IPS DF 6.9 (cell line): ENCODE results near the gene TBX19.
"Not testable (repeated sequence)": the region's sequence is repeated elsewhere in the genome, so short reads cannot be mapped to it uniquely, and the experiment has no call there.

Source experiments
- DNase-seq: peaks from one replicate; pipeline ENCODE4 v3.0.0-alpha.2; 2013; ENCODE audit warnings: low read depth, low spot score
- H3K27ac ChIP-seq: one replicate; pipeline ENCODE4 v1.5.1; 2013; ENCODE audit warnings: low read length, control low read depth
- H3K27me3 ChIP-seq: 2 replicates; pipeline ENCODE4 v1.6.1; 2013; ENCODE audit warnings: mild to moderate bottlenecking, low read length; ENCODE audit not compliant: control insufficient read depth, insufficient read depth
- H3K36me3 ChIP-seq: 2 replicates; pipeline ENCODE4 v1.6.1; 2013; ENCODE audit warnings: low read length; ENCODE audit not compliant: control insufficient read depth, insufficient read depth
- H3K4me1 ChIP-seq: 2 replicates; pipeline ENCODE4 v1.6.1; 2013; ENCODE audit warnings: low read length; ENCODE audit not compliant: control insufficient read depth, insufficient read depth
- H3K4me3 ChIP-seq: 2 replicates; pipeline ENCODE4 v1.5.1; 2013; ENCODE audit warnings: mild to moderate bottlenecking, low read length
- H3K9me3 ChIP-seq: 2 replicates; pipeline ENCODE4 v1.6.1; 2013; ENCODE audit warnings: low read length, inconsistent platforms; ENCODE audit not compliant: control insufficient read depth, insufficient read depth
- WGBS: extraction: QIAGEN DNeasy Blood & Tissue Kit; methylation state at CpG from one replicate; pipeline ENCODE4 v1.1.7; 2013; ENCODE audit warnings: mixed read lengths, missing lambda C conversion rate; ENCODE audit not compliant: insufficient read length, insufficient coverage; 5-methylcytosine and 5-hydroxymethylcytosine counted together

The TBX19 gene

DNA sequence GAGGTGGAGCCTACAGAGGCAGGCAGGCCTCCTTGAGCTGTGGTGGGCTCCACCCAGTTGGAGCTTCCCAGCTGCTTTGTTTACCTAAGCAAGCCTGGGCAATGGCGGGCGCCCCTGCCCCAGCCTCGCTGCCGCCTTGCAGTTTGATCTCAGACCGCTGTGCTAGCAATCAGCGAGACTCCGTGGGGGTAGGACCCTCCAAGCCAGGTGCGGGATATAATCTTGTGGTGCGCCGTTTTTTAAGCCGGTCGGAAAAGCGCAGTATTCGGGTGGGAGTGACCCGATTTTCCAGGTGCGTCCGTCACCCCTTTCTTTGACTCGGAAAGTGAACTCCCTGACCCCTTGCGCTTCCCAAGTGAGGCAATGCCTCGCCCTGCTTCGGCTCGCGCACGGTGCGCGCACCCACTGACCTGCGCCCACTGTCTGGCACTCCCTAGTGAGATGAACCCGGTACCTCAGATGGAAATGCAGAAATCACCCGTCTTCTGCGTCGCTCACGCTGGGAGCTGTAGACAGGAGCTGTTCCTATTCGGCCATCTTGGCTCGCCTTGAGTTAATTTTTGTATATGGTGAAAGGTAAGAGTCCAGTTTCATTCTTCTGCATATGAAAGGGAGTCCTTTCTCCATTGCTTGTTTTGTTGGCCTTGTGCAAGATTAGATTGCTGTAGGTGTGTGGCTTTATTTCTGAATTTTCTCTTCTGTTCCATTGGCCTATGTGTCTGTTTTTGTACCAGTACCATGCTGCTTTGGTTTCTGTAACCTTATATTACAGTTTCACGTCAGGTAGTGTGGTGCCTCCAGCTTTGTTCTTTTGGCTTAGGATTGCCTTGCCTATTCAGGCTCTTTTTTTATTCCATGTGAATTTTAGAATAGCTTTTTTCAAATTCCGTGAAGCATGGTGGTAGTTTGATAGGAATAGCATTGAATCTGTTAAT, 73.9 kb downstream of the TBX19 start:
- not testable (repeated sequence) for H3K27ac ChIP-seq, H3K27me3 ChIP-seq, H3K36me3 ChIP-seq, H3K9me3 ChIP-seq, DNase-seq, H3K4me3 ChIP-seq, H3K4me1 ChIP-seq
- no CpG with 5 or more reads among the region's 36 CpGs for WGBS

DNA sequence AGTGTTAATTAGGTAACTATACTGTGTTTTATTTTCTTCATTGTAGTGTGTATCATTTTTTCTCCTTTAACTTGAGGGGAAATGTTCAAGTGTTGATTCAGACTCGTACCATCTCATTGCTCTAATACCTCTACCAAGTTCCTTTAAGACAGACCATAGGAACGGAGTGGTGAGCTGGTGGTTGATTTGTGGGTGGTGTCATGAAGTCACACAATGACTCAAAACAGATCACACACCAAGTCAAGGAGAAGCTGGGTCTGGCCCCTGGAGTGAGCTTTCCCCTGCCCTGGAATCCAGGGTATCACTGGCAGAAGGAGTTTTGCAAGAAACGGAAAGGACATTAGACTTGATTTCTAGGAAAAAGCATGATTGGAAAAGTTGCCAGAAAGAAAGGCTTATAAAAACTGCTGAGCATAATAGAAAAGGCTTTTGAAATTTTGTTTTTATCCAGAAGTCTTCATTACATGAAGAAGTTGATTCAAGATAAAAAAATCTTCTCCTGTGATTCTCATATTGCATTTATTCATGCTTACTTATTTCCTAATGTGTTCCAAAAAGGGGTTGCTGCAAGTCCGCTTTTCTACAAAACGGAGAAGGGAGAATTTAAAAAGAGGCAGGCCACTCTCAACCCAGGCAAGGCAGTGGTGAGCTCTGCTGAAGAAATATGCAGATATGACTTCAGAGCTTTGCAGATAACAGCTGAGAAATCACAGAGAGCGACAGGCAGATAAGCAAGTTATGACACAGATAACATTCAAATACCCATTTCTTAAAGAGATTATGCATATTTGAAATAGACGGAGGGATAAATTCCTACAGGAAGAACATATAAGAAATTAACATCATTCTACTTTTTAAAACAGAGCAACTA, 79.7 kb downstream of the TBX19 start:
- no peaks in the 10 kb centered on the region for H3K27me3 ChIP-seq
- no peak overlapping the region for H3K4me3 ChIP-seq
- no peaks in the 10 kb centered on the region for H3K36me3 ChIP-seq
- DNase-seq = no peak
- WGBS = no CpG with 5 or more reads among the region's 7 CpGs
- H3K9me3 ChIP-seq = no peaks in the 10 kb centered on the region
- no peaks in the 10 kb centered on the region for H3K4me1 ChIP-seq
- no peak overlapping the region for H3K27ac ChIP-seq

DNA sequence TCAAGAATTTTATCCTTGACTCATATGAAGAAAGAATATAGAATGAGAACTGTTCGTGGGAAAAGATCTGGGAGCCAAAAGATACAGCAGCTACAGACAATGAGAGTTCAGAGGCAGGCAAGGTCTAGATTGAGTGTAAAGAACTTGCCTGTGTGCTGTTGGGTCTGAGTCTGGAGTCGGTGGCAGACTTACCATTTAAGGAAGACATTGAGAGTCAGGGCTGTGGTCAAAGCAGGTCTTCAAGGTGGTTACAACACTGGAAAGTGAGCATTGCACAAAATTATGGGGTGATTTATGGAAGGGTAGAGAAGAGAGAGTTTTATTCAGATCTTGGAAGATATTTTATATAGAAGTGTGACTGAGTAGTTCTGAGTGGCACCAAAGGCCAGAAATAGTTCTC, 80.6 kb downstream of the TBX19 start:
- no peak overlapping the region for H3K27ac ChIP-seq

DNA sequence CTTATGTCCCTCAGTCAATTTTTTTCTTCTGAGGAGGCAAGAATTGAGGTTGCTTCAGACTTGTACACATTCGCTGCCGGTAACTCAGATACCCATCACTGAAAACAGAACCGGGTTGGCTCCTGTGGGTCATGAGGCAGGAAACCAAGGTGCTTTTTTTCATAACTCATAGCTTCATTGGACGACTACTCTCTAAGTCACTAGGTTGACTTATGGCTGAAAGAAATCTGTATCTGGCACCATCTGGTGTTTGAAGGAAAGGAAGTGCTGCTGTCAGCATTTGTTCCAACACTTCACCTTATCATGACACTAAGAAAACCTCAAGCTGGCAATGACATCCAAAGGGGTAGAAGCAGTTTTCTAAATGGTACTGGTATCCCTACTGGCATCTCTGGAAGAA, 82.3 kb downstream of the TBX19 start:
- no peaks in the 10 kb centered on the region for H3K27me3 ChIP-seq
- H3K9me3 ChIP-seq = no peaks in the 10 kb centered on the region
- no peak overlapping the region for H3K4me3 ChIP-seq
- WGBS = no CpG with 5 or more reads among the region's 4 CpGs
- no peak for DNase-seq
- no peaks in the 10 kb centered on the region for H3K4me1 ChIP-seq
- H3K36me3 ChIP-seq = no peaks in the 10 kb centered on the region
- H3K27ac ChIP-seq = no peak overlapping the region

More for the DNA sequence above, 80.6 kb downstream of the TBX19 start:
- Histone ChIP-seq H3K36me3 (no peaks in the 10 kb centered on the region), H3K9me3 (no peaks in the 10 kb centered on the region), H3K27me3 (no peaks in the 10 kb centered on the region), H3K4me3 (no peak overlapping the region), H3K4me1 (no peaks in the 10 kb centered on the region)
- no peak for DNase-seq
- no CpG with 5 or more reads among the region's 2 CpGs for whole genome bisulfite sequencing
